Ovary (tissue), 3 donors: ENCODE results near the gene ADGRV1.

Experiments
- CTCF ChIP-seq, 3 donors: fragments of 450-650 bp in 2 of 3; fragments of 200-600 bp in 1 of 3; IDR thresholded peaks; one replicate each; pipeline versions ENCODE4 v1.5.1 to v1.8.0; 2016 to 2022; ENCODE audit warnings: antibody characterized with exemption in 3 of 3, mild to moderate bottlenecking in 1 of 3
- POLR2A ChIP-seq: fragments of 450-650 bp; IDR thresholded peaks from one replicate; pipeline ENCODE4 v1.6.1; 2017; ENCODE audit warnings: antibody characterized with exemption, mild to moderate bottlenecking, moderate library complexity
- donor health status: DM: no; HTN: no; CAD: no.

- TF ChIP-seq CTCF (IDR thresholded peaks at IDR 0.05) = no peak
- no peak for TF ChIP-seq POLR2A
Observed at GRCh38 chr5:90930756-90931431, 372.3 kb downstream of the ADGRV1 start.
